Measurements from ENCODE around the gene MCMBP.

DNA sequence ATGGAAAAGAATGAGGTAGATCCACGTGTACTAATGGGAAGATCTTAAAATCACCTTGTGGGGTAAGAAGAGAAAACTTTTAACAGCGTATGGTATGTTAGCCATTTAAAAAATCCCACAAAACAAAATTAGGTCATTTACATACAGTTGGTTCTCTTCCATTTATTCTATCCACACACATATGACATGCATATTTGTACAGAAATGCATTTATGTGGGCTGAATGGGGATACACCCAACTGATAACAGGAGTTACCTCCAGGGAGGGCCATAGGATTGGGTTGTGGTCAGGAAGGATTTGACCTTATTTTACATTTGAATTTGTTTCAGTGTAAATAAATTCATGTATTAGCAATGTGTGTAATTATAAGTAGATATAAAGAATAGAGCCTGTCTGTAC lies 71.5 kb downstream of the MCMBP start:
- TF ChIP-seq POLR2A (IDR thresholded peaks at IDR 0.05) (no peak), EP300 (IDR thresholded peaks at IDR 0.05; ENCODE audit: low read depth) (no peak)
- TF ChIP-seq, protein P1, sequence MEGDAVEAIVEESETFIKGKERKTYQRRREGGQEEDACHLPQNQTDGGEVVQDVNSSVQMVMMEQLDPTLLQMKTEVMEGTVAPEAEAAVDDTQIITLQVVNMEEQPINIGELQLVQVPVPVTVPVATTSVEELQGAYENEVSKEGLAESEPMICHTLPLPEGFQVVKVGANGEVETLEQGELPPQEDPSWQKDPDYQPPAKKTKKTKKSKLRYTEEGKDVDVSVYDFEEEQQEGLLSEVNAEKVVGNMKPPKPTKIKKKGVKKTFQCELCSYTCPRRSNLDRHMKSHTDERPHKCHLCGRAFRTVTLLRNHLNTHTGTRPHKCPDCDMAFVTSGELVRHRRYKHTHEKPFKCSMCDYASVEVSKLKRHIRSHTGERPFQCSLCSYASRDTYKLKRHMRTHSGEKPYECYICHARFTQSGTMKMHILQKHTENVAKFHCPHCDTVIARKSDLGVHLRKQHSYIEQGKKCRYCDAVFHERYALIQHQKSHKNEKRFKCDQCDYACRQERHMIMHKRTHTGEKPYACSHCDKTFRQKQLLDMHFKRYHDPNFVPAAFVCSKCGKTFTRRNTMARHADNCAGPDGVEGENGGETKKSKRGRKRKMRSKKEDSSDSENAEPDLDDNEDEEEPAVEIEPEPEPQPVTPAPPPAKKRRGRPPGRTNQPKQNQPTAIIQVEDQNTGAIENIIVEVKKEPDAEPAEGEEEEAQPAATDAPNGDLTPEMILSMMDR (IDR thresholded peaks at IDR 0.05): no peak
